Kidney capillary endothelial cell (primary cell): Measurements from ENCODE around the gene B3GALNT2.

Experiments used
- DNase-seq: peaks from one replicate; pipeline ENCODE4 v3.0.0-alpha.2; 2018; ENCODE audit warnings: low spot score

Gene B3GALNT2

GRCh38 chr1:235409042-235409820, 95.0 kb downstream of the B3GALNT2 start:
- DNase-seq: no peak

GRCh38 chr1:235408503-235408960, 95.7 kb downstream of the B3GALNT2 start:
- DNase-seq: no peak

- DNase-seq: no peak
Observed at GRCh38 chr1:235407419-235407818, 96.8 kb downstream of the B3GALNT2 start.

GRCh38 chr1:235404190-235404589, 100.1 kb downstream of the B3GALNT2 start:
- DNase-seq: no peak

DNA sequence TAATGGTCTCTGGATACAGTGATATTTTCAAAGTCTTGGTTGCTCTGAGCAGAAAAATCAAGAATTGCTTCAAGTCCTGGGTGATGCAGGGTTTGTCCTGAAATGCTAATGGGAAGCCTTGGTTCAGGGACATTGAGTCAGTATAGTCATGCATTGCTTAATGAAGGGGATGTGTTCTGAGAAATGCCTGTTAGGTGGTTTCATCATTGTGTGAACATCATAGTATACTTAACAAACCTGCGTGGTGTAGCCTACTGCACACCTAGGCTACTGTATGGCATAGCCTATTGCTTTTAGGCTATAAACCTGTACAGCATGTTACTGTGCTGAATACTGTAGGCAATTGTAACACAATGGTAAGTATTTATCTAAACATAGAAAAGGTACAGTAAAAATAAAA, 100.7 kb downstream of the B3GALNT2 start:
- no peak for DNase-seq

DNA sequence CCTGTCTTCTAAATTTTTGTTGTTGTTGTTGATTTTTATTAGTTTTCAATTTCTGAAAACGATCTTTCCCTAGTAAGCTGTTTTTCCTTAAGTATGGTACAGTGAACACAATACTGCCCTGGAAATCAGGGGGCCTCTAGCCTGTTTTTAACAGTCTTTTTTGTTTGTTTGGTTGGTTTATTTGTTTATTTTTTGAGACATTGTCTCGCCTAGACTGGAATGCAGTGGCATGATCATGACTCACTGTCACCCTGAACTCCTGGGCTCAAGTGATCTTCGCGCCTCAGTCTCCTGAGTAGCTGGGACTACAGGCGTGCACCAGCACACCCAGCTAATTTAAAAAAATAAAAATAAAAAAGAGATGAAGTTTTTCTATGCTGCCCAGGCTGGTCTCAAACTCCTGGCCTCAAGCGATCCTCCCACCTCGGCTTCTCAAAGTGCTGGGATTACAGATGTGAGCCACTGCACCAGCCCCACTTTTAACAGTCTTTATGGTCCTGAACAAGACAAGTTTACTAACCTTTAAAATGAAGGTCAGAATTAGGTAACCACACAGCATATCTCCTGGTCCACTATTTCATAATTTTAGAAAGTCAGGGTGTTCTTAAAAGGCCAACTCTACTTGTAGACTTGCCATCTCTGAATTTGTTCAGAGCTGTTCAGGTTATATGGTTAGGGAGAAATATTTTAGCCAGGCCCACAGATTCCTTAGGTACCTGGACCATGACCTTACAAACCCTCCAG, 101.6 kb downstream of the B3GALNT2 start:
- DNase-seq: peak; percentile 16

GRCh38 chr1:235401251-235401650, 103.0 kb downstream of the B3GALNT2 start:
- DNase-seq: no peak
